ENCODE results near the gene NR6A1. TPM values are rescaled to one million over a fixed set of nuclear protein-coding genes. Genes with fewer than 3 reads are reported as not detected.

Gene NR6A1
- total RNA-seq, 2 donors from 2014 or later: 0.71 to 4.6 TPM

DNA sequence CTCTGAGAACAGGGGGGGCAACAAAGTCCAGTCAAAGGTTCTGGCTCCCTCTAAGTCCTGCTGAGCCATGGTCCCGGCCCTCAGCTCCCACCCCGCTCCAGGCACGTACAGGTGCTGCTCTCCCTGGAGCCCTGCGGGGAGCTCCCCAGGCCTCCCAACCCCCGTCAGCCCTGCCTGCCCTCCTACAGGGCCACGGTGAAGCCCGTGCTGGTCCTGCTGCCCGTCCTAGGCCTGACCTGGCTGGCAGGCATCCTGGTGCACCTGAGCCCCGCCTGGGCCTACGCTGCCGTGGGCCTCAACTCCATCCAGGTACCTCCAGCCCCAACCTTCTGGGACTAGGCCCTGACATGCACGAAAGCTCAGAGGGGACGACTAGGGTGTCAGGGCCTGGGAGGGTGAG lies 300.8 kb downstream of the NR6A1 start:
- ATAC-seq (ENCODE audit: insufficient number of reproducible peaks, low FRiP score, low read depth): no peak
- H3K9me3 ChIP-seq: no peaks in the 10 kb centered on the region

DNA sequence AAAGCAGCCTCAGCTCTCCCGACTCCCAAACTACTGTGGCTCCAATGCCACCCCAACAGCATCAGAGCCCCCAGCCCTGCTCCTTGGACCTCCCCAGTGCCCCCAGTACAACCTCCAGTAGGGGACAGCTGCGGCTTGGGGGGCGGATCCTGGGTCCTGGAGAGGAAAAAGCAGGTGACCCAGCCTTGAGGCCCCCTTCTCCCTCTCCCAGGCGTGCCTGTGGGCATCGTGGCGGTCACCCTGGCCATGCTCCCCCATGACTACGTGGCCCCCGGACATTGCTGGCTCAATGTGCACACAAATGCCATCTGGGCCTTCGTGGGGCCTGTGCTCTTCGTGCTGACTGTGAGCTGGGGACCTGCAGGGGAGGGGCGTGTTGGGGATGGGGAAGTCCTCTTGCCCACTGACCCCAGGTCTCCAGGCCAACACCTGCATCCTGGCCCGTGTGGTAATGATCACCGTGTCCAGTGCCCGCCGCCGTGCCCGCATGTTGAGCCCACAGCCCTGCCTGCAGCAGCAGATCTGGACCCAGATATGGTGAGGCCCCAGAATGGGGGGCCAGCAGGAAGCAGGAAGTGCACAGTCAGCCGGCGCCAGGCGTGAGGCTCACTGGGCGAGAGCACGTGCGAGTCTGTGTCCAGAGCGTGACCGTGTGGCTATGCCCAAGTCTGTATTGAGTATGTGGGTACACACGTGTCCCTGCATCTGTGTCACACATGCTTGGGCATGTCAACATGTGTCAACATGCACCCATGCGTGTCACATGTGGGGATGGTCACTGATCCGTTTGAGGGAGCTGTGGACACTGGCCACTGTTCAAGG lies 301.9 kb downstream of the NR6A1 start:
- TF ChIP-seq, protein P1, sequence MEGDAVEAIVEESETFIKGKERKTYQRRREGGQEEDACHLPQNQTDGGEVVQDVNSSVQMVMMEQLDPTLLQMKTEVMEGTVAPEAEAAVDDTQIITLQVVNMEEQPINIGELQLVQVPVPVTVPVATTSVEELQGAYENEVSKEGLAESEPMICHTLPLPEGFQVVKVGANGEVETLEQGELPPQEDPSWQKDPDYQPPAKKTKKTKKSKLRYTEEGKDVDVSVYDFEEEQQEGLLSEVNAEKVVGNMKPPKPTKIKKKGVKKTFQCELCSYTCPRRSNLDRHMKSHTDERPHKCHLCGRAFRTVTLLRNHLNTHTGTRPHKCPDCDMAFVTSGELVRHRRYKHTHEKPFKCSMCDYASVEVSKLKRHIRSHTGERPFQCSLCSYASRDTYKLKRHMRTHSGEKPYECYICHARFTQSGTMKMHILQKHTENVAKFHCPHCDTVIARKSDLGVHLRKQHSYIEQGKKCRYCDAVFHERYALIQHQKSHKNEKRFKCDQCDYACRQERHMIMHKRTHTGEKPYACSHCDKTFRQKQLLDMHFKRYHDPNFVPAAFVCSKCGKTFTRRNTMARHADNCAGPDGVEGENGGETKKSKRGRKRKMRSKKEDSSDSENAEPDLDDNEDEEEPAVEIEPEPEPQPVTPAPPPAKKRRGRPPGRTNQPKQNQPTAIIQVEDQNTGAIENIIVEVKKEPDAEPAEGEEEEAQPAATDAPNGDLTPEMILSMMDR (IDR thresholded peaks at IDR 0.05): no peak
- ATAC-seq (ENCODE audit: insufficient number of reproducible peaks, low FRiP score, low read depth) (no peak), DNase-seq (ENCODE audit: low spot score) (no peak)
- Histone ChIP-seq H3K4me1 (ENCODE audit: control insufficient read depth in 1 of 2, low read depth in 2 of 2) (no peaks in the 10 kb centered on the region), H3K9me3 (no peaks in the 10 kb centered on the region), H3K27ac (no peak overlapping the region), H3K4me3 (no peak overlapping the region), H3K36me3 (no peaks in the 10 kb centered on the region), H3K27me3 (replicated peaks; ENCODE audit: insufficient read depth) (no peaks in the 10 kb centered on the region)

More for the DNA sequence above, 300.8 kb downstream of the NR6A1 start:
- Histone ChIP-seq H3K36me3 (no peaks in the 10 kb centered on the region), H3K27me3 (replicated peaks; ENCODE audit: insufficient read depth) (no peaks in the 10 kb centered on the region), H3K4me1 (ENCODE audit: control insufficient read depth in 1 of 2, low read depth in 2 of 2) (no peaks in the 10 kb centered on the region), H3K4me3 (no peak overlapping the region), H3K27ac (no peak overlapping the region)
- DNase-seq (ENCODE audit: low spot score): no peak
- TF ChIP-seq, protein P1 (IDR thresholded peaks at IDR 0.05): no peak

DNA sequence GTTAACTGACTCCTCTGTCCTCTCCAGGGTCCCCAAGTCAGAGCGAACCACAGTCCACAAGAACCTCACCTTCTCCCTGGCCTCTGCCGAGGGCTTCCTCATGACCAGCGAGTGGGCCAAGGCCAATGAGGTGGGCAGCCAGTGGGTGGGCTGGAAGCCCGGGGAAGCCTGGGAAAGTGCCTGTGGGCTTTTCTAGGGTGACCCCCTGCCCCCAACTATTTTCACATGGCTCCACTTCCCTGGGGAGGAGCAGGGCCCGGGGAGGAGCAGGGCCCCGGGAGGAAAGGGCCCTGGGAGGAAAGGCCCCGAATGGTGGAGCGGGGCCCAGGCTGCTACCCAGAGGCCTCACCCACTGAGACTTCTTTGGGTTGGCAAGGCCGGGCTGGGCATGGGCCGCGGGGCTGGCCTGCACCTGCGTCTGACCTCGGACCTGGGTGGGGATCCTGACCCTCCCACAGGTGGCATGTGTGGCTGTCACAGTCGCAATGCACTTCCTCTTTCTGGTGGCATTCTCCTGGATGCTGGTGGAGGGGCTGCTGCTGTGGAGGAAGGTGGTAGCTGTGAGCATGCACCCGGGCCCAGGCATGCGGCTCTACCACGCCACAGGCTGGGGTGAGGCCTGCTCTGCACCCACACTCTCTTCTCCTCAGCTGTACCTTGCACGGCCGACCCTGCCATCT lies 302.9 kb downstream of the NR6A1 start:
- ATAC-seq (ENCODE audit: insufficient number of reproducible peaks, low FRiP score, low read depth) (no peak), DNase-seq (ENCODE audit: low spot score) (no peak)
- Histone ChIP-seq H3K4me1 (ENCODE audit: control insufficient read depth in 1 of 2, low read depth in 2 of 2) (no peaks in the 10 kb centered on the region), H3K4me3 (no peak overlapping the region), H3K36me3 (no peaks in the 10 kb centered on the region), H3K9me3 (no peaks in the 10 kb centered on the region), H3K27me3 (replicated peaks; ENCODE audit: insufficient read depth) (no peaks in the 10 kb centered on the region), H3K27ac (no peak overlapping the region)
- TF ChIP-seq, protein P1 (IDR thresholded peaks at IDR 0.05): no peak

DNA sequence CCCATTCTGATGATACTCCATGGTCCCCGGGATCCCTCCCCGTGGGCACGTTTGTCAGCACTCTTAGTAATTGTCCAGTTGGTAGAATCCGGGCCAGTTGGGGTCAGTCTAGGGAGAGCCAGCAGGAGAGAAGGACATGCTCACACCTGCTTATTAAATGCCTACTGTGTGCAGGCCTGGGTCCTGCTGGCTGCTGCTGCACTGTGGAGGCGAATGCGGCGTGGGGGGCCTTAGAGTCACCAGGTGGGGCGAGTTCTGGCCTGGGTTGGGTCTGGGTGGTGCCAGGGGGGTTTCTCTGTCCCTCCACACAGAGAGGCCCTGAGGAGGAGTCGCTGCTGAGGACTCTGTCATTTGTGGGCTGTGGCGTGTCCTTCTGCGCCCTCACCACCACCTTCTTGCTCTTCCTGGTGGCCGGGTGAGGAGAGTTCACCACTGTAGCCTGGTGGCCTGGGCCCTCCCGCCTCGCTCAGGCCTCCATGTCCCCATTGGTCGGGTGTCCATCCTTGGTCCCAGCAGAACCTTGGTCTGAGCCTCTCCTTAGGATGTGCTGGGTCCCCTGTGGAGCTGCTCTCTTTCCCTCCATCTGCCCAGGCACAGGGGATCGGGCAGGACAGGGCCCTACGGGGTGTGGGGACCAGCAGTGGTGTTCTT lies 303.6 kb downstream of the NR6A1 start:
- TF ChIP-seq, protein P1 (IDR thresholded peaks at IDR 0.05): no peak
- H3K27ac ChIP-seq: no peak overlapping the region
- H3K36me3 ChIP-seq: no peaks in the 10 kb centered on the region
- no peak for DNase-seq (ENCODE audit: low spot score)
- H3K4me1 ChIP-seq (ENCODE audit: control insufficient read depth in 1 of 2, low read depth in 2 of 2): no peaks in the 10 kb centered on the region
- no peak overlapping the region for H3K4me3 ChIP-seq
- H3K9me3 ChIP-seq: no peaks in the 10 kb centered on the region
- no peak for ATAC-seq (ENCODE audit: insufficient number of reproducible peaks, low FRiP score, low read depth)
- H3K27me3 ChIP-seq (replicated peaks; ENCODE audit: insufficient read depth): no peaks in the 10 kb centered on the region

Other genes with a start within 250 kb of the NR6A1 start
- gene OLFML2A, start 5.8 kb upstream of the NR6A1 start, total RNA-seq: 1 to 10 TPM; 5.4 to 6.7 TPM
- gene WDR38, start 82.1 kb upstream of the NR6A1 start, total RNA-seq: not detected
- 1,000 to 10,000 TPM; 1,079 to 1,187 TPM for gene RPL35, start 90.6 kb upstream of the NR6A1 start, total RNA-seq
- gene ARPC5L, start 90.8 kb upstream of the NR6A1 start, total RNA-seq: 10 to 100 TPM; 14.1 to 22.8 TPM
- 10 to 100 TPM; 11.6 to 22.2 TPM for gene GOLGA1, start 169.8 kb upstream of the NR6A1 start, total RNA-seq

Measured in thoracic aorta (tissue), 2 donors.